ENCODE results near the gene MACIR. TPM values are rescaled to one million over a fixed set of nuclear protein-coding genes. Genes with fewer than 3 reads are reported as not detected.
A peak's percentile ranks its signal among the peaks of the same experiment; 100 is the strongest.

The MACIR gene
- total and polyA plus RNA-seq, 10 of the 15 experiments (the other 5 are each of a cell fraction or from before 2014, with no cell fraction given): 2.1 to 16.1 (median 10.8) TPM

GRCh38 chr5:103224118-103224893 is 34.3 kb upstream of the MACIR start (continued):
- peak; percentile 70 to 85 (median 82) for TF ChIP-seq CTCF (IDR thresholded peaks at IDR 0.05 in 2 of 3, conservative IDR thresholded peaks at IDR 0.05 in 1 of 3; ENCODE audit: control insufficient read depth in 2 of 3, extremely low read depth in 1 of 3, insufficient read depth in 1 of 3, low read depth in 3 of 3, low read length in 3 of 3)
- TF ChIP-seq IKZF1 (conservative IDR thresholded peaks at IDR 0.05): no peak
- TF ChIP-seq RAD21 (IDR thresholded peaks at IDR 0.05; ENCODE audit: insufficient read depth, low read depth, low read length): peak; percentile 84
- TF ChIP-seq JUNB (IDR thresholded peaks at IDR 0.05): no peak
- no peak for TF ChIP-seq KDM1A (IDR thresholded peaks at IDR 0.05; ENCODE audit: borderline replicate concordance)
- TF ChIP-seq STAT3 (IDR thresholded peaks at IDR 0.05; ENCODE audit: low read depth, low read length): no peak
- no peak for TF ChIP-seq HCFC1 (IDR thresholded peaks at IDR 0.05; ENCODE audit: low read length)
- no peak for TF ChIP-seq SMAD1 (IDR thresholded peaks at IDR 0.05; ENCODE audit: low read depth, partially characterized antibody)

- no peaks in the 10 kb centered on the region for H3K36me3 ChIP-seq (ENCODE audit: control insufficient read depth in 2 of 2, insufficient read depth in 2 of 2, low read length in 1 of 2)
- no peak overlapping the region for H2AFZ ChIP-seq (ENCODE audit: control insufficient read depth, low read depth, low read length)
- no peaks in the 10 kb centered on the region for H3K27me3 ChIP-seq (replicated peaks in 1 of 2; ENCODE audit: control insufficient read depth in 2 of 2, insufficient read depth in 2 of 2, low read length in 1 of 2)
- in situ Hi-C loops (cut with MboI) (no loop called here), intact Hi-C loops (cut with micrococcal nuclease; ENCODE audit: unreplicated experiment) (loop anchor here (2.0 to 10.0 kb wide), 4 partner anchors 183 to 690 kb away; no protein-coding TSS in a partner anchor)
- SMC1A ChIA-PET (ENCODE audit: uncharacterized antibody, unreplicated experiment): interaction anchor here (0.8 to 2.8 kb wide), 13 partner anchors 8 to 309 kb away, joined by 3 to 15 read pairs (median 5); no protein-coding TSS in a partner anchor
- no peak for DNase-seq (ENCODE audit: low read depth, low spot score)
- POLR2A ChIA-PET: no interaction called here
- no peak overlapping the region for H3K4me3 ChIP-seq
- H3K27ac ChIP-seq (ENCODE audit: control insufficient read depth, insufficient read depth): no peak overlapping the region
- no TSS peak for BruUV-seq (replicated peaks)
- CTCF ChIA-PET: interaction anchor here (0.6 to 4.8 kb wide), 50 partner anchors 8 to 689 kb away, joined by 3 to 45 read pairs (median 4); no protein-coding TSS in a partner anchor
- RAD21 ChIA-PET (ENCODE audit: unreplicated experiment): interaction anchor here (0.6 to 2.9 kb wide), 17 partner anchors 8 to 688 kb away, joined by 3 to 14 read pairs (median 3); partner anchors contain the start of genes GIN1 and PPIP5K2
- H3K4me2 ChIP-seq (ENCODE audit: control insufficient read depth, insufficient read depth): no peak overlapping the region
- H3K9ac ChIP-seq (ENCODE audit: control insufficient read depth, insufficient read depth, low read length): no peak overlapping the region
- no peaks in the 10 kb centered on the region for H3K4me1 ChIP-seq (ENCODE audit: control insufficient read depth, insufficient read depth, low read length)
- H3K79me2 ChIP-seq (ENCODE audit: control insufficient read depth, insufficient read depth, low read length): no peaks in the 10 kb centered on the region
- no peaks in the 10 kb centered on the region for H4K20me1 ChIP-seq (ENCODE audit: control insufficient read depth, insufficient read depth)
- no peak for TF ChIP-seq RB1 (IDR thresholded peaks at IDR 0.05; ENCODE audit: borderline replicate concordance)
- no peak for TF ChIP-seq NRF1 (conservative IDR thresholded peaks at IDR 0.05; ENCODE audit: low read depth, low read length)
- TF ChIP-seq HSF1 (IDR thresholded peaks at IDR 0.05; ENCODE audit: low read depth, low read length): no peak
- no peak for TF ChIP-seq BHLHE40 (IDR thresholded peaks at IDR 0.05; ENCODE audit: borderline replicate concordance in 1 of 2, low read depth in 2 of 2, low read length in 1 of 2)
- no peak for TF ChIP-seq HDAC2 (IDR thresholded peaks at IDR 0.05)
- TF ChIP-seq SP1 (IDR thresholded peaks at IDR 0.05; ENCODE audit: low read depth, low read length): no peak
- no peak for TF ChIP-seq KAT2A (conservative IDR thresholded peaks at IDR 0.05; ENCODE audit: control insufficient read depth, low read depth, low read length)
- TF ChIP-seq RAD21 (IDR thresholded peaks at IDR 0.05; ENCODE audit: insufficient read depth, low read depth, low read length): no peak
- TF ChIP-seq IRF3 (IDR thresholded peaks at IDR 0.05): no peak
- TF ChIP-seq ZNF207 (IDR thresholded peaks at IDR 0.05; ENCODE audit: borderline replicate concordance): no peak
- TF ChIP-seq POLR2A (IDR thresholded peaks at IDR 0.05; ENCODE audit: low read depth, low read length): no peak
- 78% methylated on average over 5 of the region's 5 CpGs for WGBS (ENCODE audit: insufficient coverage, insufficient replicate concordance, low lambda C conversion rate, missing lambda C conversion rate)
- FAIRE-seq: no peak
- H3K9me3 ChIP-seq (replicated peaks; ENCODE audit: control insufficient read depth, insufficient read depth, low read length): no peaks in the 10 kb centered on the region
- ATAC-seq: no peak
These were observed 33.7 kb upstream of the MACIR start for GRCh38 chr5:103224894-103225246.
